SK-N-SH (cell line): ENCODE data around the gene PLCG1. TPM values are rescaled to one million over a fixed set of nuclear protein-coding genes. Genes with fewer than 3 reads are reported as not detected.

Experiments
- CTCF ChIA-PET: fragments of 300-600, 350-600 bp; formaldehyde crosslinking; extraction: SDS; loops from one replicate; lab custom pipeline; 2021; lab: Yijun Ruan, JAX
- POLR2A ChIA-PET: fragments of 350-600 bp; sonication (Branson Sonifier 250); formaldehyde crosslinking; extraction: SDS; loops from one replicate; lab custom pipeline; 2020; ENCODE audit warnings: antibody characterized with exemption, inconsistent platforms; lab: Yijun Ruan, JAX
- DNase-seq: peaks from one replicate; pipeline ENCODE4 v3.0.0; 2012
- H2AFZ ChIP-seq: fragments of 200-600 bp; sonication (generic); 2 replicates; pipeline ENCODE4 v1.8.1; 2016; ENCODE audit warnings: antibody characterized with exemption, mild to moderate bottlenecking, low read depth
- H3F3A ChIP-seq: fragments of 200-600 bp; sonication (generic); replicated peaks from 2 replicates; pipeline ENCODE3; 2016; ENCODE audit warnings: antibody characterized with exemption, mild to moderate bottlenecking; ENCODE audit not compliant: insufficient read depth
- H3K27ac ChIP-seq, 2 experiments: fragments of 200-500 bp in 1 of 2; fragments of 200-600 bp in 1 of 2; sonication (Bioruptor generic) in 1 of 2; sonication (generic), shearing (Covaris generic) in 1 of 2; 2 replicates each; pipeline versions ENCODE4 v1.5.1 to v1.6.1; 2014 to 2016; ENCODE audit warnings: low read depth in 2 of 2, inconsistent platforms in 1 of 2, low read length in 1 of 2, mild to moderate bottlenecking in 1 of 2, mixed read lengths in 1 of 2
- H3K27me3 ChIP-seq: fragments of 200-600 bp; sonication (generic), shearing (Covaris generic); 2 replicates; pipeline ENCODE4 v1.6.1; 2016; ENCODE audit warnings: mixed run types; ENCODE audit not compliant: insufficient read depth
- H3K36me3 ChIP-seq, 2 experiments: fragments of 200-500 bp in 1 of 2; fragments of 200-600 bp in 1 of 2; sonication (Bioruptor generic) in 1 of 2; sonication (generic) in 1 of 2; replicated peaks in 1 of 2; 2 replicates each; pipeline versions ENCODE3 to v1.5.1; 2014 to 2016; ENCODE audit warnings: low read length in 1 of 2, mild to moderate bottlenecking in 1 of 2; ENCODE audit not compliant: insufficient read depth in 2 of 2, control insufficient read depth in 1 of 2
- H3K4me1 ChIP-seq, 2 experiments: fragments of 200-500 bp in 1 of 2; fragments of 200-600 bp in 1 of 2; sonication (Bioruptor generic) in 1 of 2; sonication (generic), shearing (Covaris generic) in 1 of 2; 2 replicates each; pipeline versions ENCODE4 v1.5.1 to v1.6.1; 2014 to 2016; ENCODE audit warnings: low read depth in 1 of 2, low read length in 1 of 2, mixed run types in 1 of 2; ENCODE audit not compliant: insufficient read depth in 2 of 2, control insufficient read depth in 1 of 2
- H3K4me2 ChIP-seq: fragments of 200-600 bp; sonication (generic), shearing (Covaris generic); 2 replicates; pipeline ENCODE4 v1.6.1; 2017; ENCODE audit warnings: mixed run types
- H3K4me3 ChIP-seq, 2 experiments: fragments of 200-500 bp in 1 of 2; fragments of 200-600 bp in 1 of 2; sonication (Bioruptor generic) in 1 of 2; sonication (generic), shearing (Covaris generic) in 1 of 2; 2 replicates each; pipeline versions ENCODE4 v1.5.1 to v1.8.1; 2014 to 2016; ENCODE audit warnings: low read depth in 2 of 2, inconsistent platforms in 1 of 2, low read length in 1 of 2, mild to moderate bottlenecking in 1 of 2, mixed read lengths in 1 of 2, moderate library complexity in 1 of 2
- H3K79me2 ChIP-seq: fragments of 200-600 bp; sonication (generic); 2 replicates; pipeline ENCODE4 v1.8.1; 2017; ENCODE audit warnings: mild to moderate bottlenecking; ENCODE audit not compliant: insufficient read depth
- H3K9ac ChIP-seq: fragments of 200-600 bp; sonication (generic); 2 replicates; pipeline ENCODE4 v1.6.1; 2017; ENCODE audit warnings: mixed run types
- H3K9me2 ChIP-seq: fragments of 200-600 bp; sonication (generic); 2 replicates; pipeline ENCODE4 v1.6.1; 2017; ENCODE audit warnings: mixed run types
- H3K9me3 ChIP-seq: fragments of 200-600 bp; sonication (generic); 2 replicates; pipeline ENCODE4 v1.6.1; 2017; ENCODE audit warnings: mixed run types, mild to moderate bottlenecking, moderate library complexity
- H4K20me1 ChIP-seq: fragments of 200-600 bp; sonication (generic); 2 replicates; pipeline ENCODE4 v1.6.1; 2017; ENCODE audit warnings: mild to moderate bottlenecking, mixed run types; ENCODE audit not compliant: insufficient read depth
- CHD2 ChIP-seq: fragments of 150-350 bp; IDR thresholded peaks from 2 replicates; pipeline ENCODE4 v1.6.1; 2018; ENCODE audit warnings: low read length; ENCODE audit not compliant: partially characterized antibody
- EP300 ChIP-seq, 2 experiments: IDR thresholded peaks; 2 replicates each; pipeline versions ENCODE4 v1.4.0 to v1.6.1; 2012; ENCODE audit warnings: borderline replicate concordance in 1 of 2, low read depth in 1 of 2, low read length in 1 of 2
- EZH2phosphoT487 ChIP-seq: fragments of 200-600 bp; sonication (generic); IDR thresholded peaks from 2 replicates; pipeline ENCODE4 v1.6.1; 2017; ENCODE audit warnings: low read depth, mixed run types, mild to moderate bottlenecking, antibody characterized with exemption, moderate library complexity, borderline replicate concordance
- FOSL2 ChIP-seq: IDR thresholded peaks from 2 replicates; pipeline ENCODE4 v1.4.0; 2012; ENCODE audit warnings: low read depth, mild to moderate bottlenecking, moderate library complexity, borderline replicate concordance
- GATA2 ChIP-seq: sonication (generic); formaldehyde crosslinking; IDR thresholded peaks from 2 replicates; pipeline ENCODE4 v1.5.0; 2020; ENCODE audit warnings: mild to moderate bottlenecking, missing genetic modification reagents
- JUND ChIP-seq: IDR thresholded peaks from 2 replicates; pipeline ENCODE4 v1.4.0; 2012
- MAX ChIP-seq: IDR thresholded peaks from 2 replicates; pipeline ENCODE4 v1.4.0; 2012; ENCODE audit warnings: low read depth
- MEF2A ChIP-seq: IDR thresholded peaks from 2 replicates; pipeline ENCODE4 v1.4.0; 2012; ENCODE audit warnings: low read depth, borderline replicate concordance
- MXI1 ChIP-seq: IDR thresholded peaks from 2 replicates; pipeline ENCODE4 v1.6.1; 2012; ENCODE audit warnings: mild to moderate bottlenecking, low read depth, low read length, improper control_type of control experiment
- NFIC ChIP-seq: IDR thresholded peaks from 2 replicates; pipeline ENCODE4 v1.4.0; 2012; ENCODE audit warnings: borderline replicate concordance
- NRF1 ChIP-seq: IDR thresholded peaks from 2 replicates; pipeline ENCODE4 v1.6.1; 2012; ENCODE audit warnings: low read depth, mild to moderate bottlenecking, low read length
- RAD21 ChIP-seq: IDR thresholded peaks from 2 replicates; pipeline ENCODE4 v1.6.1; 2012; ENCODE audit warnings: mild to moderate bottlenecking, low read length
- REST ChIP-seq: IDR thresholded peaks from 2 replicates; pipeline ENCODE4 v1.6.1; 2012; ENCODE audit warnings: mild to moderate bottlenecking, low read depth, low read length, moderate library complexity
- RFX5 ChIP-seq: IDR thresholded peaks from 2 replicates; pipeline ENCODE4 v1.6.1; 2012; ENCODE audit warnings: mild to moderate bottlenecking, improper control_type of control experiment, low read length
- RXRA ChIP-seq: IDR thresholded peaks from 2 replicates; pipeline ENCODE4 v1.4.0; 2012; ENCODE audit warnings: low read depth, mild to moderate bottlenecking, borderline replicate concordance
- SMC3 ChIP-seq: IDR thresholded peaks from 2 replicates; pipeline ENCODE4 v1.6.1; 2012; ENCODE audit warnings: low read depth, low read length, improper control_type of control experiment
- TAF1 ChIP-seq: IDR thresholded peaks from 2 replicates; pipeline ENCODE4 v1.6.1; 2012; ENCODE audit warnings: low read depth, mild to moderate bottlenecking, low read length, moderate library complexity, borderline replicate concordance
- TEAD4 ChIP-seq: IDR thresholded peaks from 2 replicates; pipeline ENCODE4 v1.4.0; 2012; ENCODE audit warnings: mild to moderate bottlenecking, borderline replicate concordance; ENCODE audit not compliant: insufficient read depth
- WGBS: methylation state at CpG from one replicate; pipeline ENCODE4 v1.1.6; 2017; ENCODE audit warnings: low lambda C conversion rate; 5-methylcytosine and 5-hydroxymethylcytosine counted together
- polyA plus RNA-seq, 3 experiments: library from polyadenylated mRNA; depleted of rRNA; stranded (reverse); fragments of >200 nt; gene quantifications; 2 replicates each; pipeline ENCODE4 v1.2.3, GENCODE V29; 2012
- TF ChIP-seq, protein P1 (sequence below): fragments of 200-600 bp; sonication (generic); IDR thresholded peaks from 2 replicates; pipeline ENCODE4 v1.6.1; 2017; ENCODE audit warnings: antibody characterized with exemption, mild to moderate bottlenecking, moderate library complexity
- TF ChIP-seq, protein P2 (sequence below): IDR thresholded peaks from 2 replicates; pipeline ENCODE4; 2012

Gene PLCG1
- polyA plus RNA-seq, 1 of the 3 experiments (the other 2 are of a cell fraction) = 81.4 TPM

- no peak for DNase-seq
- no peaks in the 10 kb centered on the region for H3K9me2 ChIP-seq
- no peak overlapping the region for H3K27ac ChIP-seq
- peaks cover 11% of the 10 kb centered on the region for H3F3A ChIP-seq
- no peak overlapping the region for H3K9ac ChIP-seq
- no peak overlapping the region for H3K4me2 ChIP-seq
- no peak overlapping the region for H2AFZ ChIP-seq
- ChIA-PET CTCF (interaction anchor here (0.9 to 2.0 kb wide), 5 partner anchors 10 to 236 kb away, joined by 3 to 11 read pairs (median 4); no protein-coding TSS in a partner anchor), POLR2A (no interaction called here)
- H3K4me3 ChIP-seq = no peak overlapping the region
- H3K36me3 ChIP-seq = peaks cover 35 to 72% of the 10 kb centered on the region in 2 experiments
- H3K79me2 ChIP-seq = 0 out of 2 replicates have a peak, but pooled peaks cover 6% of the 10 kb centered on the region
- TF ChIP-seq MAX (no peak), RAD21 (no peak), CHD2 (no peak), SMC3 (no peak), MEF2A (no peak), GATA2 (CRISPR knock-in tag) (no peak), RFX5 (no peak), RXRA (no peak), MXI1 (no peak), EZH2phosphoT487 (no peak), FOSL2 (no peak), NFIC (no peak)
- TF ChIP-seq, protein P1, sequence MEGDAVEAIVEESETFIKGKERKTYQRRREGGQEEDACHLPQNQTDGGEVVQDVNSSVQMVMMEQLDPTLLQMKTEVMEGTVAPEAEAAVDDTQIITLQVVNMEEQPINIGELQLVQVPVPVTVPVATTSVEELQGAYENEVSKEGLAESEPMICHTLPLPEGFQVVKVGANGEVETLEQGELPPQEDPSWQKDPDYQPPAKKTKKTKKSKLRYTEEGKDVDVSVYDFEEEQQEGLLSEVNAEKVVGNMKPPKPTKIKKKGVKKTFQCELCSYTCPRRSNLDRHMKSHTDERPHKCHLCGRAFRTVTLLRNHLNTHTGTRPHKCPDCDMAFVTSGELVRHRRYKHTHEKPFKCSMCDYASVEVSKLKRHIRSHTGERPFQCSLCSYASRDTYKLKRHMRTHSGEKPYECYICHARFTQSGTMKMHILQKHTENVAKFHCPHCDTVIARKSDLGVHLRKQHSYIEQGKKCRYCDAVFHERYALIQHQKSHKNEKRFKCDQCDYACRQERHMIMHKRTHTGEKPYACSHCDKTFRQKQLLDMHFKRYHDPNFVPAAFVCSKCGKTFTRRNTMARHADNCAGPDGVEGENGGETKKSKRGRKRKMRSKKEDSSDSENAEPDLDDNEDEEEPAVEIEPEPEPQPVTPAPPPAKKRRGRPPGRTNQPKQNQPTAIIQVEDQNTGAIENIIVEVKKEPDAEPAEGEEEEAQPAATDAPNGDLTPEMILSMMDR = no peak
- TF ChIP-seq, all 33 proteins: peak for 0
- H4K20me1 ChIP-seq = peaks cover 5% of the 10 kb centered on the region; the same call in 1 of the 2 replicates
- peaks cover 8 to 21% of the 10 kb centered on the region in 2 experiments for H3K4me1 ChIP-seq
- H3K27me3 ChIP-seq = no peaks in the 10 kb centered on the region
- H3K9me3 ChIP-seq = no peaks in the 10 kb centered on the region
- 85% methylated on average over 1 of the region's 2 CpGs for WGBS
Observed at GRCh38 chr20:41174782-41175181, 37.4 kb downstream of the PLCG1 start.

DNA sequence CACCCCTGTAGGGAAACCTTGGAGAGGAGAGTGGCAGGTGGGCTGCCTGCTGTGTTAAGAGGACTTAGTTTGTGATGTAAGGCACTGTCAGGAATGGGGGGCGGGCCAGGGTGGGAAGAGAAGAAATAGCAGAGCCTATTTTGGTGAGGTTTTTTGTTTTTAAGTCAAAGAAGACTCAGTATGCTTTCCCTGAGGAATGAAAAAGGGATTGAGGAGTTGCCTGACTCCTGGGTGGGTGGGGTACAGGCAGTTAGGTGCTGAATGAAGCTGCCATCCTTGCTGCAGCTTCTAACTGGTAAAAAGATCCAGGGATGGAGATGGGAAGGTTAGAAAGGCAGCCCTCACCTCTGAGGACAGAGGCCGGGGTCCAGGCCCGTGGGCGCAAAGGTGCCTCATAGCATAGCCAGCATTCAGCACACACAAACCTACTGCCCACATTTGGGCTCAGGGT lies 37.9 kb downstream of the PLCG1 start:
- ChIA-PET POLR2A (no interaction called here), CTCF (interaction anchor here (0.9 to 1.9 kb wide), 4 partner anchors 58 to 236 kb away, joined by 3 to 8 read pairs (median 4); no protein-coding TSS in a partner anchor)
- H4K20me1 ChIP-seq = peaks cover 5% of the 10 kb centered on the region; the same call in 1 of the 2 replicates
- no peak overlapping the region for H3K27ac ChIP-seq
- H3K4me1 ChIP-seq = peaks cover 8 to 21% of the 10 kb centered on the region in 2 experiments
- H3K9me2 ChIP-seq = no peaks in the 10 kb centered on the region
- 0 out of 2 replicates have a peak, but pooled peaks cover 9% of the 10 kb centered on the region for H3K79me2 ChIP-seq
- no peak overlapping the region for H2AFZ ChIP-seq
- H3K4me2 ChIP-seq = no peak overlapping the region
- DNase-seq = no peak
- H3K36me3 ChIP-seq = peaks cover 34 to 68% of the 10 kb centered on the region in 2 experiments
- H3K4me3 ChIP-seq = no peak overlapping the region
- H3K27me3 ChIP-seq = no peaks in the 10 kb centered on the region
- H3K9ac ChIP-seq = no peak overlapping the region
- WGBS = 98% methylated on average over 4 of the region's 4 CpGs
- peaks cover 11% of the 10 kb centered on the region for H3F3A ChIP-seq
- no peaks in the 10 kb centered on the region for H3K9me3 ChIP-seq
- no peak for TF ChIP-seq TEAD4
- TF ChIP-seq EP300 (IDR thresholded peaks at IDR 0.05; ENCODE audit: borderline replicate concordance in 1 of 2, low read depth in 1 of 2, low read length in 1 of 2) = no peak
- TF ChIP-seq NRF1 = no peak
- no peak for TF ChIP-seq MEF2A
- TF ChIP-seq CHD2 = no peak
- TF ChIP-seq, protein P2, sequence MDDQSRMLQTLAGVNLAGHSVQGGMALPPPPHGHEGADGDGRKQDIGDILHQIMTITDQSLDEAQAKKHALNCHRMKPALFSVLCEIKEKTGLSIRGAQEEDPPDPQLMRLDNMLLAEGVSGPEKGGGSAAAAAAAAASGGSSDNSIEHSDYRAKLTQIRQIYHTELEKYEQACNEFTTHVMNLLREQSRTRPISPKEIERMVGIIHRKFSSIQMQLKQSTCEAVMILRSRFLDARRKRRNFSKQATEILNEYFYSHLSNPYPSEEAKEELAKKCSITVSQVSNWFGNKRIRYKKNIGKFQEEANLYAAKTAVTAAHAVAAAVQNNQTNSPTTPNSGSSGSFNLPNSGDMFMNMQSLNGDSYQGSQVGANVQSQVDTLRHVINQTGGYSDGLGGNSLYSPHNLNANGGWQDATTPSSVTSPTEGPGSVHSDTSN = no peak
- TF ChIP-seq NFIC = no peak
- no peak for TF ChIP-seq JUND
- TF ChIP-seq TAF1 = no peak
- TF ChIP-seq REST = no peak
